ENCODE data around the gene TBC1D22A. TPM values are rescaled to one million over a fixed set of nuclear protein-coding genes. Genes with fewer than 3 reads are reported as not detected.

TBC1D22A gene
- total RNA-seq, 2 donors from 2014 or later = 11.5 to 15.4 TPM

GRCh38 chr22:46861468-46862367, 99.3 kb downstream of the TBC1D22A start:
- Histone ChIP-seq H3K4me3 (no peak overlapping the region), H3K9me3 (no peaks in the 10 kb centered on the region), H3K27me3 (no peaks in the 10 kb centered on the region), H3K27ac (no peak overlapping the region), H3K4me1 (no peaks in the 10 kb centered on the region), H3K36me3 (no peaks in the 10 kb centered on the region)
- DNase-seq (ENCODE audit: low spot score) = no peak
- TF ChIP-seq, protein P1, sequence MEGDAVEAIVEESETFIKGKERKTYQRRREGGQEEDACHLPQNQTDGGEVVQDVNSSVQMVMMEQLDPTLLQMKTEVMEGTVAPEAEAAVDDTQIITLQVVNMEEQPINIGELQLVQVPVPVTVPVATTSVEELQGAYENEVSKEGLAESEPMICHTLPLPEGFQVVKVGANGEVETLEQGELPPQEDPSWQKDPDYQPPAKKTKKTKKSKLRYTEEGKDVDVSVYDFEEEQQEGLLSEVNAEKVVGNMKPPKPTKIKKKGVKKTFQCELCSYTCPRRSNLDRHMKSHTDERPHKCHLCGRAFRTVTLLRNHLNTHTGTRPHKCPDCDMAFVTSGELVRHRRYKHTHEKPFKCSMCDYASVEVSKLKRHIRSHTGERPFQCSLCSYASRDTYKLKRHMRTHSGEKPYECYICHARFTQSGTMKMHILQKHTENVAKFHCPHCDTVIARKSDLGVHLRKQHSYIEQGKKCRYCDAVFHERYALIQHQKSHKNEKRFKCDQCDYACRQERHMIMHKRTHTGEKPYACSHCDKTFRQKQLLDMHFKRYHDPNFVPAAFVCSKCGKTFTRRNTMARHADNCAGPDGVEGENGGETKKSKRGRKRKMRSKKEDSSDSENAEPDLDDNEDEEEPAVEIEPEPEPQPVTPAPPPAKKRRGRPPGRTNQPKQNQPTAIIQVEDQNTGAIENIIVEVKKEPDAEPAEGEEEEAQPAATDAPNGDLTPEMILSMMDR (IDR thresholded peaks at IDR 0.05) = no peak

DNA sequence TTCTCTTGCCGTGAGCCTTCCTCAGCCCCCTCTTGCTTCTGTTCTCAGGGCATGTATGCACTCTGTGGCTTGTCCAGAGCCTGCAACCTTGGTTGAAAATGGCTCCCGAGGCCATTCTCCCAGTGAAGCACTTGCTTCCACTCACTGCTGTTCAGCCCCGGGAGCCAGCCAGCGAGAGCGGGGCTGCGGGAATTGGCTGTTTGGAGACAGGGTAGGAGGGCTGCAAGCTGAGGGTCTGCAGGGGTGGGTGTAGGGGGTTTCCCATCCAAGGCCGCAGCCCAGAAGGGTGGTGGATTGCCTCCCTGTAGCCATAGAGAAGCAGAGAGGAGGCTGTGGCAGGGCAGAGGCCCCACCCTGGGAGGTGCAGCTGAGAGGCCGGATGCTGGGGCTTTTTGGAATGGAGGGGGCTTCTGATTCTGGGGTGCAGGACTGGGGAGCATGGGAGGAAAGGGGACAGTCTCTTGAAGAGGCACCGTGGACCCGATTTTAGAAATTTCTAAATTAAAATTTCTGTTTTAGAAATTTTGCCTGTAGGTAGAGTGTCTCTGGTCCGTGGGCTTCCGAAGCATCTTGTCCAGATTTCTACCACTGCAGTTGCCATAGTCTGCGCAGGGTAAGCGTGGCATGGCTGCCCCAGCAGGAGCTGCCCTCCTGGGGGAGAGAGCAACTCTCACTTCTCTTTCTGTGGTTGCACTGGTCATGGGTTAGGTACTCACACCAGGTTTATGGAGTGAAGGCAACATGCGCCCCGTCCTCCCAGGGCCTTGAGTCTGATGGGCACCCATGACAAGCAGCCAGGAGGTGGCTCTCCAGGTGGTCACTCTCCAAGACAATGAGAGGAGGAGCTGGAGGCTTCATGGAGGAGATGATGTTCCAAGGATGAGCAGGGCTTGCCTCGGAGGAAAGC, 100.2 kb downstream of the TBC1D22A start:
- Histone ChIP-seq H3K27me3 (no peaks in the 10 kb centered on the region), H3K36me3 (no peaks in the 10 kb centered on the region), H3K27ac (no peak overlapping the region), H3K4me3 (no peak overlapping the region), H3K9me3 (no peaks in the 10 kb centered on the region), H3K4me1 (no peaks in the 10 kb centered on the region)
- DNase-seq (ENCODE audit: low spot score) = no peak
- TF ChIP-seq, protein P1 (IDR thresholded peaks at IDR 0.05) = no peak

DNA sequence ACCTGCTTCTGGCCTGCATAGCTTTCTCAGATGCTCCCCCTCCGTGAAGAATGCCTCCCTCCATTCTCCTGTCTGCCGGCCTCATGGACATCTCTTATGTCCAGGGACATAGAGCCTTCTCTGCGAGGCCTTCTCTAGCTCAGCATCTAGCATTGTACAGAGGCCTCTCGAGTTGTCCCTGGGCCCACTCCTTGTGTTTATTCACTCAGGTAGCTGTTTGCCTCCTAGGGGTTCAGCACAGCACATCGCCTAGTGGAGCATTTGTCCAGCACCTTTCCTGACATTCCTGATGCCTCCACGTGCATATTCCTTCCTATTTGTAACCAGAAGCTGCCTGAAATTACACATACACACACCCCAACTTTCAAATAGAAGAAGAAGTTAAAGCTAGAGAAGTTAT, 101.3 kb downstream of the TBC1D22A start:
- Histone ChIP-seq H3K27ac (no peak overlapping the region), H3K9me3 (no peaks in the 10 kb centered on the region), H3K4me1 (no peaks in the 10 kb centered on the region), H3K36me3 (no peaks in the 10 kb centered on the region), H3K4me3 (no peak overlapping the region), H3K27me3 (no peaks in the 10 kb centered on the region)
- no peak for DNase-seq (ENCODE audit: low spot score)
- TF ChIP-seq, protein P1 (IDR thresholded peaks at IDR 0.05) = no peak

DNA sequence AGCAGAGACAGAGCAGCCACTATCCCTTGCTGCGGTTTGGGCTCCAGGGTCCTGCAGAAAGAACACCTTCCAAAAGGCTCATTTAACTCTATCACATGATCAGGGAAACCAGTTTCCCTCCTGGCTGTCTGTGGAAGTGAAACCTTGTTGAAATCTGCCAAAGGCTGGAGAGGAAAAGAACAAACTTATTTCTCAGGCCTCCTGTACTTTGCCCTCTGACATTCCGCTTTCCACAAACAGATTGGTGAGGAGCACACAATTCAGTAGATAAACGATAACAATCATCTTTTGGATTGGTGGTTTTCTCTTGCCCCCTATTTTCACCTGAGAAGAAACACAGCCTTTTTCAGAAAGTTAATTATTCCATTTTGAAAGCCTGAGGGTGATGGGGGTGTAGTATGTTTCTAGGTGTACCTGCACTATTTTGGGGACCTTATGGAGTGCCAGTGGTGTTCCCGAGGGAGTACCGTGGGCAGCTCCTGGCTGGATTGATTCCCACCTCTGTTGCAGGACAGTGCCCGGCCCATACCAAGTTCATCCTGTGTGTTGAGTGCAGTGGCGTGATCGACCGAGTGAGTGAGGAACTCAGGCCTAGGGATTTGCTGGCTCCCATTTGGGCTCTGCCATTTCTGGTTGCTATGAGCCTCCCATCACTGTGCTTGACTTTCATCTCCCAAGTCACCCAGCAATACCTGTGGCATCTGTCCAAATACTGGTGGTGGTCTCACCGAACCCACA, 102.0 kb downstream of the TBC1D22A start:
- no peaks in the 10 kb centered on the region for H3K36me3 ChIP-seq
- TF ChIP-seq, protein P1 (IDR thresholded peaks at IDR 0.05) = no peak
- H3K4me1 ChIP-seq = no peaks in the 10 kb centered on the region
- no peak for DNase-seq (ENCODE audit: low spot score)
- no peak overlapping the region for H3K4me3 ChIP-seq
- no peak overlapping the region for H3K27ac ChIP-seq
- H3K27me3 ChIP-seq = no peaks in the 10 kb centered on the region
- no peaks in the 10 kb centered on the region for H3K9me3 ChIP-seq

DNA sequence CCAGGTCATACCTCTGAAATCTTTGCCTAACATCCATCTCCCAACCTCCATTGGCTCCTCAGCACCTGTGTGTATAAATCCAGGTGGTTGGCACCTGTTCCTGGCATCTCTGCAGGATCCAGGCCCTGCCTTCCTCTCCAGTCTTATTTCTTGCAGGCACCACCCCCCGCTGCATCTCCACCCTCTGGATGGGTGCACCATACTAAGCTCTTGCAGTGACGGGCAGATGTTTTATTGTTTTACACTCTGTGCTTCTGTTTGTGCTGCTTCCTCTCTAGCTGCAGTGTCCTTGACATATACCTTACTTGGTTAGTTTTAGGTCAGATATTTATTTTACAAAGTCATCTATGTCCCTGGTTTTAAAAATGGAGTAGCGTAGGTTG, 102.6 kb downstream of the TBC1D22A start:
- no peak for DNase-seq (ENCODE audit: low spot score)
- TF ChIP-seq, protein P1 (IDR thresholded peaks at IDR 0.05) = no peak
- Histone ChIP-seq H3K9me3 (no peaks in the 10 kb centered on the region), H3K27me3 (no peaks in the 10 kb centered on the region), H3K27ac (no peak overlapping the region), H3K4me3 (no peak overlapping the region), H3K36me3 (no peaks in the 10 kb centered on the region), H3K4me1 (no peaks in the 10 kb centered on the region)

Measured in right atrium auricular region (tissue), 2 donors.